Inferior parietal cortex (tissue), 1 donor: Measurements from ENCODE around the gene MGRN1.
"Not testable (repeated sequence)": the region's sequence is repeated elsewhere in the genome, so short reads cannot be mapped to it uniquely, and the experiment has no call there.

Experiments used
- DNase-seq: peaks from one replicate; pipeline ENCODE4 v3.0.0-alpha.2; 2016; ENCODE audit errors: extremely low spot score

Gene MGRN1

GRCh38 chr16:4624827-4625559 is 367 bp downstream of the MGRN1 start:
- no peak for DNase-seq

GRCh38 chr16:4625560-4626159 is 1.0 kb downstream of the MGRN1 start:
- DNase-seq: no peak

- no peak for DNase-seq
Measured at GRCh38 chr16:4626396-4626795, 1.8 kb downstream of the MGRN1 start.

- no peak for DNase-seq
Measured at GRCh38 chr16:4628283-4628682, 3.7 kb downstream of the MGRN1 start.

GRCh38 chr16:4631444-4631843 is 6.8 kb downstream of the MGRN1 start:
- no peak for DNase-seq

GRCh38 chr16:4633910-4634635 is 9.4 kb downstream of the MGRN1 start:
- DNase-seq: no peak

- DNase-seq: no peak
Measured at GRCh38 chr16:4634768-4635167, 10.1 kb downstream of the MGRN1 start.

- DNase-seq: no peak
Measured at GRCh38 chr16:4636196-4636595, 11.6 kb downstream of the MGRN1 start.

GRCh38 chr16:4637501-4638166 is 13.0 kb downstream of the MGRN1 start:
- no peak for DNase-seq

- no peak for DNase-seq
Measured at GRCh38 chr16:4639899-4640509, 15.4 kb downstream of the MGRN1 start.

GRCh38 chr16:4640572-4641305 is 16.1 kb downstream of the MGRN1 start:
- DNase-seq: no peak

- DNase-seq: no peak
Measured at GRCh38 chr16:4641306-4641687, 16.7 kb downstream of the MGRN1 start.

GRCh38 chr16:4641895-4642294 is 17.3 kb downstream of the MGRN1 start:
- DNase-seq: no peak

GRCh38 chr16:4646773-4647643 is 22.4 kb downstream of the MGRN1 start:
- no peak for DNase-seq

GRCh38 chr16:4647644-4647980 is 23.0 kb downstream of the MGRN1 start:
- DNase-seq: no peak

GRCh38 chr16:4648917-4649316 is 24.3 kb downstream of the MGRN1 start:
- DNase-seq: no peak

- DNase-seq: no peak
Measured at GRCh38 chr16:4649744-4650442, 25.3 kb downstream of the MGRN1 start.

- not testable (repeated sequence) for DNase-seq
Measured at GRCh38 chr16:4650443-4651074, 25.9 kb downstream of the MGRN1 start.

GRCh38 chr16:4651827-4652226 is 27.2 kb downstream of the MGRN1 start:
- DNase-seq: no peak
